ENCODE data around the gene MRRF.

DNA sequence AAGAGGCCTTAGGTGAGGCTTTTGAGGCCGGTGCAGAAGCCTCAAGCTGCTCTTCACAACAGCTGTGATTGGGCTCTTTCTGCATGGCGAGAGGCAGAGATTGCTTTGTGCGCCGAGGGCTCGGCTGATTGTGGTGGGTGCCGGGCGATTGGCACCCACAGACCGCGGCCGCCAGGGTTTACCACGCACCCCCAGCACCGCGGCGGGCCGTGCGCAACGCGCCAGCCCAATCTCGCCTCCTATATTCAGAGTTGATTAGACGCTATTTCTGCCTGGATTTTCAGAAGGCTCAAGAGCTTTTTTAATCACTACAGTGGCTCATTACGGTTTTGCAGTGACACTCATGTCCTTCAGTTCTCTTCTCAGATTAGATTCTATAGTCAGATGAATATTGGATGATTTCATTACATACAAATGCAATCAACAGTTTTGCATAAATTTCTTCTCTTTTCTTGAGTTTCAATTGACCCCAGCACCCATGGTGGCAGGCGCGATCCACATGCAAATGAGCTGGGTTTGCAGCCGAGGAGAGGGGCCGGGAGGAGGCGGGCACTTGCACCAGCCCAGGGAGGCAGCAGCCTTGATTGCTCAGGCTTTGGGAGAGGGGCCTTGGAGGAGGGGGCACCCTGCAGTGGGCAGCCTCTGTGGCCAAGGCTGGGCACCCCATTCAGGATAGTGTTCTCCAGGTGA lies 72.3 kb downstream of the MRRF start:
- no peak for TF ChIP-seq EZH2 (IDR thresholded peaks at IDR 0.05; ENCODE audit: low read length, missing control alignments)
- TF ChIP-seq, protein P1, sequence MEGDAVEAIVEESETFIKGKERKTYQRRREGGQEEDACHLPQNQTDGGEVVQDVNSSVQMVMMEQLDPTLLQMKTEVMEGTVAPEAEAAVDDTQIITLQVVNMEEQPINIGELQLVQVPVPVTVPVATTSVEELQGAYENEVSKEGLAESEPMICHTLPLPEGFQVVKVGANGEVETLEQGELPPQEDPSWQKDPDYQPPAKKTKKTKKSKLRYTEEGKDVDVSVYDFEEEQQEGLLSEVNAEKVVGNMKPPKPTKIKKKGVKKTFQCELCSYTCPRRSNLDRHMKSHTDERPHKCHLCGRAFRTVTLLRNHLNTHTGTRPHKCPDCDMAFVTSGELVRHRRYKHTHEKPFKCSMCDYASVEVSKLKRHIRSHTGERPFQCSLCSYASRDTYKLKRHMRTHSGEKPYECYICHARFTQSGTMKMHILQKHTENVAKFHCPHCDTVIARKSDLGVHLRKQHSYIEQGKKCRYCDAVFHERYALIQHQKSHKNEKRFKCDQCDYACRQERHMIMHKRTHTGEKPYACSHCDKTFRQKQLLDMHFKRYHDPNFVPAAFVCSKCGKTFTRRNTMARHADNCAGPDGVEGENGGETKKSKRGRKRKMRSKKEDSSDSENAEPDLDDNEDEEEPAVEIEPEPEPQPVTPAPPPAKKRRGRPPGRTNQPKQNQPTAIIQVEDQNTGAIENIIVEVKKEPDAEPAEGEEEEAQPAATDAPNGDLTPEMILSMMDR (conservative IDR thresholded peaks at IDR 0.05 in 1 of 2, IDR thresholded peaks at IDR 0.05 in 1 of 2; ENCODE audit: low read depth in 1 of 2, low read length in 2 of 2) = no peak

Measured in fibroblast of lung (primary cell).